GM12878 (cell line): Measurements from ENCODE around the gene ATP8A1. TPM values are rescaled to one million over a fixed set of nuclear protein-coding genes. Genes with fewer than 3 reads are reported as not detected.
A peak's percentile ranks its signal among the peaks of the same experiment; 100 is the strongest.

Source experiments
- BMI1 ChIP-seq: fragments of 450-650 bp; IDR thresholded peaks from 2 replicates; pipeline ENCODE4 v1.6.1; 2016; ENCODE audit warnings: mild to moderate bottlenecking, moderate library complexity, borderline replicate concordance
- CBX5 ChIP-seq: sonication (generic); IDR thresholded peaks from 2 replicates; pipeline ENCODE4 v1.6.1; 2016; ENCODE audit warnings: low read depth, moderate library complexity, mild to moderate bottlenecking, inconsistent platforms
- FOXM1 ChIP-seq: IDR thresholded peaks from 2 replicates; pipeline ENCODE4 v1.6.1; 2012; ENCODE audit warnings: low read depth, mild to moderate bottlenecking, inconsistent platforms, low read length, moderate library complexity
- HSF1 ChIP-seq: fragments of 150-350 bp; IDR thresholded peaks from 2 replicates; pipeline ENCODE4 v1.6.1; 2014; ENCODE audit warnings: mild to moderate bottlenecking, low read depth, low read length
- IKZF2 ChIP-seq, 2 experiments: fragments of 450-650 bp; IDR thresholded peaks; 2 replicates each; pipeline ENCODE4 v1.6.1; 2017; ENCODE audit warnings: mild to moderate bottlenecking in 2 of 2, moderate library complexity in 2 of 2
- MEF2A ChIP-seq: IDR thresholded peaks from 2 replicates; pipeline ENCODE4 v1.6.1; 2011; ENCODE audit warnings: low read depth, mild to moderate bottlenecking, low read length, moderate library complexity; ENCODE audit not compliant: insufficient read depth
- MYB ChIP-seq: fragments of 150-350 bp; IDR thresholded peaks from 2 replicates; pipeline ENCODE4 v1.6.1; 2014; ENCODE audit warnings: mild to moderate bottlenecking, low read depth, low read length, borderline replicate concordance
- RAD21 ChIP-seq: IDR thresholded peaks from 2 replicates; pipeline ENCODE4 v1.6.1; 2011; ENCODE audit warnings: mild to moderate bottlenecking, low read depth, low read length, moderate library complexity; ENCODE audit not compliant: insufficient read depth
- REST ChIP-seq: IDR thresholded peaks from 2 replicates; pipeline ENCODE4 v1.6.1; 2012; ENCODE audit warnings: mild to moderate bottlenecking, low read depth, low read length
- SPI1 ChIP-seq: IDR thresholded peaks from 2 replicates; pipeline ENCODE4 v1.6.1; 2011; ENCODE audit warnings: low read depth, mild to moderate bottlenecking, low read length, moderate library complexity, borderline replicate concordance; ENCODE audit not compliant: insufficient read depth
- TBL1XR1 ChIP-seq: IDR thresholded peaks from 2 replicates; pipeline ENCODE4 v1.6.1; 2012; ENCODE audit warnings: low read depth, low read length, improper control_type of control experiment
- TCF7 ChIP-seq: IDR thresholded peaks from 2 replicates; pipeline ENCODE4 v1.6.1; 2014; ENCODE audit warnings: antibody characterized with exemption, borderline replicate concordance
- ZNF384 ChIP-seq: IDR thresholded peaks from 2 replicates; pipeline ENCODE4 v1.6.1; 2012; ENCODE audit warnings: low read depth, mild to moderate bottlenecking, low read length, improper control_type of control experiment, borderline replicate concordance
- ZNF622 ChIP-seq: fragments of 450-650 bp; IDR thresholded peaks from 2 replicates; pipeline ENCODE4 v1.6.1; 2017; ENCODE audit warnings: mild to moderate bottlenecking, inconsistent platforms
- polyA plus RNA-seq, 11 experiments: library from polyadenylated mRNA; depleted of rRNA in 4 of 11; unstranded in 6 of 11; stranded (reverse) in 5 of 11; fragments of >200 nt; fragmentation: Nextera tagmentation in 4 of 11; fragmentation: Illumina TruSeq in 1 of 11; extraction: Ambion mirVana in 4 of 11; extraction: Trizol in 1 of 11; gene quantifications; 1 replicate in 1 of 11; 2 replicates in 10 of 11; pipeline versions ENCODE4 v1.2.1 to v1.2.3, GENCODE V29; 2011 to 2016; ENCODE audit warnings: inconsistent platforms in 2 of 11, missing spikeins in 2 of 11, low read depth in 1 of 11
- total RNA-seq, 4 experiments: library from RNA; depleted of rRNA in 3 of 4; stranded (reverse); fragments of >200 nt in 3 of 4; fragmentation: Illumina TruSeq in 1 of 4; extraction: Trizol in 1 of 4; gene quantifications; 2 replicates each; pipeline versions ENCODE4 v1.2.1 to v1.2.3, GENCODE V29; 2013 to 2021
- TF ChIP-seq, protein P1 (sequence below): fragments of 450-650 bp; formaldehyde crosslinking; IDR thresholded peaks from 2 replicates; pipeline ENCODE4 v1.5.0; 2022; ENCODE audit warnings: mild to moderate bottlenecking, missing genetic modification characterization
- TF ChIP-seq, protein P2 (sequence below): fragments of 450-650 bp; IDR thresholded peaks from 2 replicates; pipeline ENCODE4 v1.6.1; 2016; ENCODE audit warnings: mild to moderate bottlenecking
- TF ChIP-seq, protein P3 (sequence below): fragments of 450-650 bp; IDR thresholded peaks from 2 replicates; pipeline ENCODE4 v1.6.1; 2014; ENCODE audit warnings: mild to moderate bottlenecking

The ATP8A1 gene
- total and polyA plus RNA-seq, 10 of the 15 experiments (the other 5 are each of a cell fraction or from before 2014, with no cell fraction given), result 9.0 to 116 (median 37.3) TPM

DNA sequence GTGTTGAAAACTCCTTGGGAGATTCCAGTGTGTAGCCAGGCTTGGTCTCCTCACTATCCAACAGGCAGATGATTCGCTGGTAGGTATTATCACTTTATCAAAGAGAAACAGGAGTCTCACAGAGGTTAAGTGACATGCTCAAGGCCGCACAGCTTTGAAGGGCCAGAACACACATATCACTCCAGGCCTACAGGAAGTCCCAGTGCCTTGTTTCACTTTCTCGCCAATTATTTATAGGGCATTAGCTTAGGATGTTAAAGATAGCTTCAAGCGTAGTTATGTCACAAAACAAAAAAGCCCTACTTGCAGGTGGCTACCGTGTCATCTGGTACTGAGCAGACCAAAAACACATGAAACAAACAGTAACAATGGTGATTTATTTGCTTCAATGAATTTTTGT, 13.2 kb downstream of the ATP8A1 start (continued):
- no peak for TF ChIP-seq REST
- peak; percentile 83; the same call in 1 of the 2 replicates for TF ChIP-seq TBL1XR1
- TF ChIP-seq CBX5, result peak; percentile 85; the same call in 1 of the 2 replicates
- TF ChIP-seq ZNF384, result no peak
- TF ChIP-seq RAD21, result peak; percentile 23; the same call in 1 of the 2 replicates
- TF ChIP-seq TCF7, result no peak
- TF ChIP-seq ZNF622, result no peak
- TF ChIP-seq BMI1, result no peak
- TF ChIP-seq, protein P1, sequence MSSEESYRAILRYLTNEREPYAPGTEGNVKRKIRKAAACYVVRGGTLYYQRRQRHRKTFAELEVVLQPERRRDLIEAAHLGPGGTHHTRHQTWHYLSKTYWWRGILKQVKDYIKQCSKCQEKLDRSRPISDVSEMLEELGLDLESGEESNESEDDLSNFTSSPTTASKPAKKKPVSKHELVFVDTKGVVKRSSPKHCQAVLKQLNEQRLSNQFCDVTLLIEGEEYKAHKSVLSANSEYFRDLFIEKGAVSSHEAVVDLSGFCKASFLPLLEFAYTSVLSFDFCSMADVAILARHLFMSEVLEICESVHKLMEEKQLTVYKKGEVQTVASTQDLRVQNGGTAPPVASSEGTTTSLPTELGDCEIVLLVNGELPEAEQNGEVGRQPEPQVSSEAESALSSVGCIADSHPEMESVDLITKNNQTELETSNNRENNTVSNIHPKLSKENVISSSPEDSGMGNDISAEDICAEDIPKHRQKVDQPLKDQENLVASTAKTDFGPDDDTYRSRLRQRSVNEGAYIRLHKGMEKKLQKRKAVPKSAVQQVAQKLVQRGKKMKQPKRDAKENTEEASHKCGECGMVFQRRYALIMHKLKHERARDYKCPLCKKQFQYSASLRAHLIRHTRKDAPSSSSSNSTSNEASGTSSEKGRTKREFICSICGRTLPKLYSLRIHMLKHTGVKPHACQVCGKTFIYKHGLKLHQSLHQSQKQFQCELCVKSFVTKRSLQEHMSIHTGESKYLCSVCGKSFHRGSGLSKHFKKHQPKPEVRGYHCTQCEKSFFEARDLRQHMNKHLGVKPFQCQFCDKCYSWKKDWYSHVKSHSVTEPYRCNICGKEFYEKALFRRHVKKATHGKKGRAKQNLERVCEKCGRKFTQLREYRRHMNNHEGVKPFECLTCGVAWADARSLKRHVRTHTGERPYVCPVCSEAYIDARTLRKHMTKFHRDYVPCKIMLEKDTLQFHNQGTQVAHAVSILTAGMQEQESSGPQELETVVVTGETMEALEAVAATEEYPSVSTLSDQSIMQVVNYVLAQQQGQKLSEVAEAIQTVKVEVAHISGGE (CRISPR knock-in tag), result no peak
- TF ChIP-seq FOXM1, result peak; percentile 36; the same call in 1 of the 2 replicates
- peak in 1 of 2 experiments; percentile 42; a peak in 2 of 4 replicates for TF ChIP-seq IKZF2 (IDR thresholded peaks at IDR 0.05)
- TF ChIP-seq HSF1, result no peak
- TF ChIP-seq, protein P2, sequence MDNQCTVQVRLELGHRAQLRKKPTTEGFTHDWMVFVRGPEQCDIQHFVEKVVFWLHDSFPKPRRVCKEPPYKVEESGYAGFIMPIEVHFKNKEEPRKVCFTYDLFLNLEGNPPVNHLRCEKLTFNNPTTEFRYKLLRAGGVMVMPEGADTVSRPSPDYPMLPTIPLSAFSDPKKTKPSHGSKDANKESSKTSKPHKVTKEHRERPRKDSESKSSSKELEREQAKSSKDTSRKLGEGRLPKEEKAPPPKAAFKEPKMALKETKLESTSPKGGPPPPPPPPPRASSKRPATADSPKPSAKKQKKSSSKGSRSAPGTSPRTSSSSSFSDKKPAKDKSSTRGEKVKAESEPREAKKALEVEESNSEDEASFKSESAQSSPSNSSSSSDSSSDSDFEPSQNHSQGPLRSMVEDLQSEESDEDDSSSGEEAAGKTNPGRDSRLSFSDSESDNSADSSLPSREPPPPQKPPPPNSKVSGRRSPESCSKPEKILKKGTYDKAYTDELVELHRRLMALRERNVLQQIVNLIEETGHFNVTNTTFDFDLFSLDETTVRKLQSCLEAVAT, result peak; percentile 75
- TF ChIP-seq MYB, result no peak
- TF ChIP-seq, protein P3, sequence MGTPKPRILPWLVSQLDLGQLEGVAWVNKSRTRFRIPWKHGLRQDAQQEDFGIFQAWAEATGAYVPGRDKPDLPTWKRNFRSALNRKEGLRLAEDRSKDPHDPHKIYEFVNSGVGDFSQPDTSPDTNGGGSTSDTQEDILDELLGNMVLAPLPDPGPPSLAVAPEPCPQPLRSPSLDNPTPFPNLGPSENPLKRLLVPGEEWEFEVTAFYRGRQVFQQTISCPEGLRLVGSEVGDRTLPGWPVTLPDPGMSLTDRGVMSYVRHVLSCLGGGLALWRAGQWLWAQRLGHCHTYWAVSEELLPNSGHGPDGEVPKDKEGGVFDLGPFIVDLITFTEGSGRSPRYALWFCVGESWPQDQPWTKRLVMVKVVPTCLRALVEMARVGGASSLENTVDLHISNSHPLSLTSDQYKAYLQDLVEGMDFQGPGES, result no peak
- TF ChIP-seq MEF2A, result peak; percentile 96
- TF ChIP-seq SPI1, result peak; percentile 10; the same call in 1 of the 2 replicates
